ENCODE results near the gene OPTN.

OPTN gene

GRCh38 chr10:13102002-13102794, 2.2 kb downstream of the OPTN start:
- no peaks in the 10 kb centered on the region for H3K27me3 ChIP-seq (ENCODE audit: insufficient read depth, low read length)
- peaks cover 10% of the 10 kb centered on the region for H3K4me1 ChIP-seq (ENCODE audit: insufficient read depth, low read length, severe bottlenecking)
- H3K9ac ChIP-seq (ENCODE audit: low read length) = no peak overlapping the region
- no peaks in the 10 kb centered on the region for H3K9me3 ChIP-seq (ENCODE audit: low read length)
- TF ChIP-seq CTCF (IDR thresholded peaks at IDR 0.05; ENCODE audit: low read length) (no peak), EZH2 (IDR thresholded peaks at IDR 0.05; ENCODE audit: borderline replicate concordance, low read length) (no peak)
- H2AFZ ChIP-seq (ENCODE audit: low read length) = no peak overlapping the region
- H3F3A ChIP-seq (ENCODE audit: insufficient read depth, low read length) = no peaks in the 10 kb centered on the region
- H4K20me1 ChIP-seq (ENCODE audit: insufficient read depth, low read length) = no peaks in the 10 kb centered on the region
- no peaks in the 10 kb centered on the region for H3K79me2 ChIP-seq (ENCODE audit: insufficient read depth, low read length)
- no peaks in the 10 kb centered on the region for H3K36me3 ChIP-seq (ENCODE audit: insufficient read depth, low read length)
- no peak overlapping the region for H3K4me3 ChIP-seq (ENCODE audit: low read depth, low read length, poor library complexity, severe bottlenecking)
- no peak overlapping the region for H3K4me2 ChIP-seq (ENCODE audit: low read length)
- H3K27ac ChIP-seq (ENCODE audit: low read depth, low read length, poor library complexity, severe bottlenecking) = no peak overlapping the region
- H3K9me2 ChIP-seq (ENCODE audit: low read depth, low read length) = no peaks in the 10 kb centered on the region

GRCh38 chr10:13103554-13103953, 3.6 kb downstream of the OPTN start:
- Histone ChIP-seq H3K36me3 (ENCODE audit: insufficient read depth, low read length) (no peaks in the 10 kb centered on the region), H4K20me1 (ENCODE audit: insufficient read depth, low read length) (no peaks in the 10 kb centered on the region), H3K9ac (ENCODE audit: low read length) (no peak overlapping the region), H3K9me3 (ENCODE audit: low read length) (no peaks in the 10 kb centered on the region), H3K4me2 (ENCODE audit: low read length) (no peak overlapping the region), H3K27me3 (ENCODE audit: insufficient read depth, low read length) (no peaks in the 10 kb centered on the region), H3K9me2 (ENCODE audit: low read depth, low read length) (no peaks in the 10 kb centered on the region), H3K4me3 (ENCODE audit: low read depth, low read length, poor library complexity, severe bottlenecking) (no peak overlapping the region), H3K4me1 (ENCODE audit: insufficient read depth, low read length, severe bottlenecking) (peaks cover 10% of the 10 kb centered on the region), H3K79me2 (ENCODE audit: insufficient read depth, low read length) (no peaks in the 10 kb centered on the region), H3K27ac (ENCODE audit: low read depth, low read length, poor library complexity, severe bottlenecking) (no peak overlapping the region), H2AFZ (ENCODE audit: low read length) (no peak overlapping the region), H3F3A (ENCODE audit: insufficient read depth, low read length) (no peaks in the 10 kb centered on the region)
- TF ChIP-seq EZH2 (IDR thresholded peaks at IDR 0.05; ENCODE audit: borderline replicate concordance, low read length) (no peak), CTCF (IDR thresholded peaks at IDR 0.05; ENCODE audit: low read length) (no peak)

GRCh38 chr10:13104697-13105096, 4.7 kb downstream of the OPTN start:
- no peaks in the 10 kb centered on the region for H3K9me2 ChIP-seq (ENCODE audit: low read depth, low read length)
- no peaks in the 10 kb centered on the region for H3K79me2 ChIP-seq (ENCODE audit: insufficient read depth, low read length)
- H3K9ac ChIP-seq (ENCODE audit: low read length) = no peak overlapping the region
- no peaks in the 10 kb centered on the region for H4K20me1 ChIP-seq (ENCODE audit: insufficient read depth, low read length)
- H3K4me2 ChIP-seq (ENCODE audit: low read length) = no peak overlapping the region
- no peaks in the 10 kb centered on the region for H3F3A ChIP-seq (ENCODE audit: insufficient read depth, low read length)
- no peaks in the 10 kb centered on the region for H3K27me3 ChIP-seq (ENCODE audit: insufficient read depth, low read length)
- H2AFZ ChIP-seq (ENCODE audit: low read length) = no peak overlapping the region
- no peak overlapping the region for H3K27ac ChIP-seq (ENCODE audit: low read depth, low read length, poor library complexity, severe bottlenecking)
- H3K4me1 ChIP-seq (ENCODE audit: insufficient read depth, low read length, severe bottlenecking) = peaks cover 10% of the 10 kb centered on the region
- H3K9me3 ChIP-seq (ENCODE audit: low read length) = no peaks in the 10 kb centered on the region
- no peak overlapping the region for H3K4me3 ChIP-seq (ENCODE audit: low read depth, low read length, poor library complexity, severe bottlenecking)
- H3K36me3 ChIP-seq (ENCODE audit: insufficient read depth, low read length) = no peaks in the 10 kb centered on the region
- TF ChIP-seq EZH2 (IDR thresholded peaks at IDR 0.05; ENCODE audit: borderline replicate concordance, low read length) = no peak
- no peak for TF ChIP-seq CTCF (IDR thresholded peaks at IDR 0.05; ENCODE audit: low read length)

Measured in OCI-LY1 (cell line).